Progenitor cell of endocrine pancreas (in vitro differentiated cells): ENCODE results near the gene KRT3. TPM values are rescaled to one million over a fixed set of nuclear protein-coding genes. Genes with fewer than 3 reads are reported as not detected.

Experiments used
- DNase-seq: peaks from one replicate; pipeline ENCODE4 v3.0.0; 2021; ENCODE audit warnings: low spot score; ENCODE audit not compliant: unreplicated experiment
- H3K27ac Mint-ChIP-seq: 2 replicates; pipeline ENCODE4 v1.8.0; 2021; ENCODE audit warnings: mild to moderate bottlenecking, moderate library complexity, mixed read lengths
- H3K27me3 Mint-ChIP-seq: 2 replicates; pipeline ENCODE4 v1.8.0; 2021; ENCODE audit warnings: mixed read lengths
- H3K36me3 Mint-ChIP-seq: 2 replicates; pipeline ENCODE4 v1.8.0; 2022; ENCODE audit warnings: mixed read lengths; ENCODE audit not compliant: insufficient read depth
- H3K4me1 Mint-ChIP-seq: 2 replicates; pipeline ENCODE4 v1.8.0; 2021; ENCODE audit warnings: low read depth, mixed read lengths
- H3K4me3 Mint-ChIP-seq: 2 replicates; pipeline ENCODE4 v1.8.0; 2021; ENCODE audit warnings: low read depth, mild to moderate bottlenecking, moderate library complexity, mixed read lengths
- H3K9me3 Mint-ChIP-seq: 2 replicates; pipeline ENCODE4 v1.8.0; 2021; ENCODE audit warnings: low read depth, mixed read lengths
- CTCF ChIP-seq: fragments of 200-600 bp; sonication (generic); IDR thresholded peaks from one replicate; pipeline ENCODE4 v1.5.0; 2021; ENCODE audit warnings: antibody characterized with exemption, mild to moderate bottlenecking; ENCODE audit not compliant: unreplicated experiment
- total RNA-seq: library from RNA; stranded (reverse); gene quantifications from 2 replicates; pipeline ENCODE4 v1.2.1, GENCODE V29; 2021

Gene KRT3
- total RNA-seq, 1 donor from 2014 or later = not detected

- no peaks in the 10 kb centered on the region for H3K9me3 Mint-ChIP-seq
- peaks cover 61% of the 10 kb centered on the region for H3K27me3 Mint-ChIP-seq
- no peak overlapping the region for H3K4me3 Mint-ChIP-seq
- no peak for DNase-seq
- H3K36me3 Mint-ChIP-seq = no peaks in the 10 kb centered on the region
- no peak for TF ChIP-seq CTCF
- H3K4me1 Mint-ChIP-seq = no peaks in the 10 kb centered on the region
- no peak overlapping the region for H3K27ac Mint-ChIP-seq
These were observed 23.1 kb downstream of the KRT3 start for GRCh38 chr12:52772772-52773171.

- Mint-ChIP-seq H3K4me1 (no peaks in the 10 kb centered on the region), H3K36me3 (no peaks in the 10 kb centered on the region), H3K27me3 (peaks cover 64% of the 10 kb centered on the region), H3K27ac (no peak overlapping the region), H3K9me3 (no peaks in the 10 kb centered on the region), H3K4me3 (no peak overlapping the region)
- DNase-seq = no peak
- TF ChIP-seq CTCF = no peak
These were observed 23.7 kb downstream of the KRT3 start for GRCh38 chr12:52772188-52772587.

GRCh38 chr12:52771505-52771904 is 24.4 kb downstream of the KRT3 start:
- H3K27me3 Mint-ChIP-seq = peaks cover 63% of the 10 kb centered on the region

GRCh38 chr12:52771088-52771487 is 24.8 kb downstream of the KRT3 start:
- Mint-ChIP-seq H3K27ac (no peak overlapping the region), H3K36me3 (no peaks in the 10 kb centered on the region), H3K9me3 (no peaks in the 10 kb centered on the region), H3K27me3 (peaks cover 64% of the 10 kb centered on the region), H3K4me3 (no peak overlapping the region), H3K4me1 (no peaks in the 10 kb centered on the region)
- no peak for DNase-seq
- TF ChIP-seq CTCF = no peak

More at GRCh38 chr12:52771505-52771904, 24.4 kb downstream of the KRT3 start:
- Mint-ChIP-seq H3K4me3 (no peak overlapping the region), H3K27ac (no peak overlapping the region), H3K4me1 (no peaks in the 10 kb centered on the region), H3K36me3 (no peaks in the 10 kb centered on the region), H3K9me3 (no peaks in the 10 kb centered on the region)
- DNase-seq = no peak
- TF ChIP-seq CTCF = no peak

GRCh38 chr12:52769946-52770345 is 26.0 kb downstream of the KRT3 start:
- Mint-ChIP-seq H3K27ac (no peak overlapping the region), H3K36me3 (no peaks in the 10 kb centered on the region), H3K9me3 (no peaks in the 10 kb centered on the region), H3K4me1 (no peaks in the 10 kb centered on the region), H3K27me3 (peaks cover 65% of the 10 kb centered on the region), H3K4me3 (no peak overlapping the region)
- no peak for DNase-seq
- no peak for TF ChIP-seq CTCF

GRCh38 chr12:52769354-52769753 is 26.6 kb downstream of the KRT3 start:
- Mint-ChIP-seq H3K4me3 (no peak overlapping the region), H3K4me1 (no peaks in the 10 kb centered on the region), H3K36me3 (no peaks in the 10 kb centered on the region), H3K9me3 (no peaks in the 10 kb centered on the region), H3K27ac (no peak overlapping the region), H3K27me3 (peaks cover 68% of the 10 kb centered on the region)
- TF ChIP-seq CTCF = no peak
- no peak for DNase-seq
